Lung (tissue), 12 donors: ENCODE results near the gene NSMCE1. TPM values are rescaled to one million over a fixed set of nuclear protein-coding genes. Genes with fewer than 3 reads are reported as not detected.

Experiments used
- ATAC-seq: fragments of 200-7000 bp; cut with Tn5 transposase; one replicate; pipeline ENCODE4 v1.9.1; 2020; ENCODE audit warnings: moderate number of reproducible peaks; ENCODE audit not compliant: insufficient read depth, low FRiP score
- DNase-seq, 3 donors: peaks; one replicate each; pipeline ENCODE4 v3.0.0-alpha.2; 2013 to 2017
- H3K27ac ChIP-seq, 2 donors: one replicate each; pipeline ENCODE4 v1.5.1; 2013; ENCODE audit warnings: mild to moderate bottlenecking in 2 of 2, moderate library complexity in 2 of 2, control low read depth in 1 of 2, inconsistent platforms in 1 of 2, low read depth in 1 of 2, low read length in 1 of 2
- H3K27me3 ChIP-seq, 3 donors: one replicate each; pipeline ENCODE4 v1.5.1; 2013; ENCODE audit warnings: low read length in 2 of 3; ENCODE audit not compliant: control insufficient read depth in 3 of 3, insufficient read depth in 3 of 3
- H3K36me3 ChIP-seq, 4 donors: one replicate each; pipeline ENCODE4 v1.5.1; 2013; ENCODE audit warnings: low read length in 4 of 4, mild to moderate bottlenecking in 1 of 4, moderate library complexity in 1 of 4; ENCODE audit not compliant: control insufficient read depth in 4 of 4, insufficient read depth in 4 of 4
- H3K4me1 ChIP-seq, 5 donors: one replicate each; pipeline ENCODE4 v1.5.1; 2013; ENCODE audit warnings: low read length in 5 of 5, mild to moderate bottlenecking in 2 of 5, moderate library complexity in 1 of 5; ENCODE audit not compliant: control insufficient read depth in 5 of 5, insufficient read depth in 5 of 5
- H3K4me3 ChIP-seq: one replicate; pipeline ENCODE4 v1.5.1; 2013; ENCODE audit warnings: mild to moderate bottlenecking, control low read depth, moderate library complexity
- H3K9ac ChIP-seq, 2 donors: one replicate each; pipeline ENCODE4 v1.5.1; 2013; ENCODE audit warnings: low read length in 2 of 2, control low read depth in 1 of 2; ENCODE audit not compliant: insufficient read depth in 1 of 2
- H3K9me3 ChIP-seq, 4 donors: one replicate each; pipeline ENCODE4 v1.5.1; 2013; ENCODE audit warnings: low read length in 3 of 4, mild to moderate bottlenecking in 1 of 4, moderate library complexity in 1 of 4; ENCODE audit not compliant: control insufficient read depth in 4 of 4, insufficient read depth in 3 of 4
- WGBS, 2 donors: extraction: QIAGEN DNeasy Blood & Tissue Kit; methylation state at CpG; one replicate each; pipeline ENCODE4 v1.1.7; 2013; 5-methylcytosine and 5-hydroxymethylcytosine counted together
- polyA plus RNA-seq, 2 donors: library from polyadenylated mRNA; stranded (reverse); fragments of 200-250 nt; gene quantifications; one replicate each; pipeline ENCODE4 v1.2.1, GENCODE V29; 2013
- total RNA-seq, 2 donors: library from RNA; depleted of rRNA in 1 of 2; stranded (reverse); fragments of >200 nt in 1 of 2; gene quantifications; one replicate each; pipeline ENCODE4 v1.2.1, GENCODE V29; 2014 to 2021
- TF ChIP-seq, protein P1 (sequence below): IDR thresholded peaks from 2 replicates; pipeline ENCODE4 v1.5.1; 2012; ENCODE audit warnings: mild to moderate bottlenecking; ENCODE audit errors: control extremely low read depth, extremely low read depth
- donor health status: control.
- donor health status: control.
- donor health status: Bipolar disorder and iron deficiency.
- donor health status: healthy.
- donor health status: DM: yes; HTN: yes; CAD: no.

The NSMCE1 gene
- total and polyA plus RNA-seq, 4 donors: 37.4 to 75.4 (median 57.2) TPM

DNA sequence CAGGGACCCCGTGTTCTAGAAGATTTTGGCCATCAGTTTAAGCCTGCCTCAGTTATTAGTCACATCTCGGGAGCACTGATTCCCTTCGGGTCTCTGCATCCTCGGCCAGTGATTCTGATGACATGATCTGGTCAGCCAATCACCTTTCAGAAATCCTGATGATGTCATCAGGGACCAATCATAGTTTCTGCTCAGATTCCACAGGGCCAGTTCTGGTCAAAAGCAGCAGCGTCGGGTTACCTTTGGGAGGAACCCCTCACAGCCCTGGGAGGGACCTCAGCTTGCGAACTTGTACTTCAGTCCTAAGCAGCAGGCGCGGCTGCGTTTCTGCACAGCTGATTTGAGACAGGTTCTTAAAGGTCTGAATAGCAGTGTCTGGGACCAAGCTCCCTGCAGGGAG, 51.3 kb downstream of the NSMCE1 start:
- Histone ChIP-seq H3K36me3 (peaks cover 0 to 22% (median 11%) of the 10 kb centered on the region in 4 donors), H3K4me3 (no peak overlapping the region), H3K4me1 (peaks cover 0 to 6% (median 0%) of the 10 kb centered on the region in 5 donors), H3K9me3 (no peaks in the 10 kb centered on the region), H3K9ac (no peak overlapping the region), H3K27me3 (no peaks in the 10 kb centered on the region), H3K27ac (no peak overlapping the region)
- WGBS, 2 donors: 83 to 87% methylated on average over 10 of the region's 10 CpGs
- ATAC-seq: no peak
- TF ChIP-seq, protein P1, sequence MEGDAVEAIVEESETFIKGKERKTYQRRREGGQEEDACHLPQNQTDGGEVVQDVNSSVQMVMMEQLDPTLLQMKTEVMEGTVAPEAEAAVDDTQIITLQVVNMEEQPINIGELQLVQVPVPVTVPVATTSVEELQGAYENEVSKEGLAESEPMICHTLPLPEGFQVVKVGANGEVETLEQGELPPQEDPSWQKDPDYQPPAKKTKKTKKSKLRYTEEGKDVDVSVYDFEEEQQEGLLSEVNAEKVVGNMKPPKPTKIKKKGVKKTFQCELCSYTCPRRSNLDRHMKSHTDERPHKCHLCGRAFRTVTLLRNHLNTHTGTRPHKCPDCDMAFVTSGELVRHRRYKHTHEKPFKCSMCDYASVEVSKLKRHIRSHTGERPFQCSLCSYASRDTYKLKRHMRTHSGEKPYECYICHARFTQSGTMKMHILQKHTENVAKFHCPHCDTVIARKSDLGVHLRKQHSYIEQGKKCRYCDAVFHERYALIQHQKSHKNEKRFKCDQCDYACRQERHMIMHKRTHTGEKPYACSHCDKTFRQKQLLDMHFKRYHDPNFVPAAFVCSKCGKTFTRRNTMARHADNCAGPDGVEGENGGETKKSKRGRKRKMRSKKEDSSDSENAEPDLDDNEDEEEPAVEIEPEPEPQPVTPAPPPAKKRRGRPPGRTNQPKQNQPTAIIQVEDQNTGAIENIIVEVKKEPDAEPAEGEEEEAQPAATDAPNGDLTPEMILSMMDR: no peak
- no peak for DNase-seq

DNA sequence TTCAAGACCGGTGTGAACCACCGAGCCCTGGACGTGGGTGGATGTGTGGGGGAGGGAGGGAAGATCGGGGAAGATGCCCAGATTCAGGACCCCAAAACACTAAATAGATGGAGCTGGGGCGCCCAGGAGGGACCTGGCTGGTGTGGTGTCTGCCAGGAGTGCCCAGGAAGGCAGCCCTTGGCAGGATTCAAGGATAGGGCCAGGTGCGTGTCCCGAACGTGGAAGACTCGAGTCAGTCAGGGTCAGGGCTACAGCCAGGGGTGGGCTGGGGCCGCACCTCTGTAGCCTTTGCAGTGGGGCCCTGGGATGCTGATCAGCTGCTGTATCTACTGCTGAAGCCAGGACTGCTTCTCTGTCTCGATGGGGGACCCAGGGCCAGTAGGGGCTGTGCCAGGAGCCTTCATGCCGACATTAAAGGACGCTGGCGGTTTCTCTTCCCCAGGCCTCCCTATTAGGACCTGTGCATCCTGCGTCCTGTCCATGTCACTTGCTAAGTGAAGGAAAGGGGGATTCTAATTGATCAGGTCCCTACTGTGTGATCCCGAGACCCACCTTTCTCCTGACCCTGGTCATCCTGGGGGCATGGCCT, 52.2 kb downstream of the NSMCE1 start:
- 95 to 96% methylated on average over 16 of the region's 16 CpGs for WGBS, 2 donors
- H3K9ac ChIP-seq: no peak overlapping the region
- no peak for ATAC-seq

DNA sequence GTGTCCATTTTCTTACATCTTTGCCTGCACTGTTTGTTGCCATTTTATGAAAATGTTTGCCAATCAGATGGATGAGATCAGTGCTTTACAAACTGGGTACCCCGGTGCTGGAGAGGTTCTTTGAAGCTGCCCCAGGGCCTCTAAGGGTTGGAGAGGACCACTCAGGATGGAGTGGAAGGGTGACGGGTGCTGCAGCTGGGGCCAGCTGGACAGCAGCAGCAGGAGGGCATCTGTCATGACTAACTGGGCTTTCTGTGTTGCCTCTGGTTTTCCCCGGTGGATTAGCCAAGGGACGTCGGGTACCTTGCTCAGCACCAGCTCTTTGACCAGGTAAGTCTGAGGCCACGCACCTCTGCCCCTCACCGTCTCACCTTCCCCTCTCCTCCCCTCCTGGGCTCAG, 52.9 kb downstream of the NSMCE1 start:
- Histone ChIP-seq H3K27me3 (no peaks in the 10 kb centered on the region), H3K4me3 (no peak overlapping the region), H3K36me3 (peaks cover 0 to 22% (median 16%) of the 10 kb centered on the region in 4 donors), H3K27ac (no peak overlapping the region), H3K4me1 (no peaks in the 10 kb centered on the region), H3K9ac (no peak overlapping the region), H3K9me3 (no peaks in the 10 kb centered on the region)
- TF ChIP-seq, protein P1: no peak
- WGBS, 2 donors: 86 to 87% methylated on average over 7 of the region's 7 CpGs
- DNase-seq (no peak), ATAC-seq (no peak)

More for the DNA sequence above, 52.2 kb downstream of the NSMCE1 start:
- Histone ChIP-seq H3K9me3 (no peaks in the 10 kb centered on the region), H3K36me3 (peaks cover 0 to 22% (median 12%) of the 10 kb centered on the region in 4 donors), H3K4me3 (no peak overlapping the region), H3K27ac (no peak overlapping the region), H3K4me1 (no peaks in the 10 kb centered on the region), H3K27me3 (no peaks in the 10 kb centered on the region)
- TF ChIP-seq, protein P1: no peak
- no peak for DNase-seq
